ENCODE results near the gene SGSM2.

The SGSM2 gene

DNA sequence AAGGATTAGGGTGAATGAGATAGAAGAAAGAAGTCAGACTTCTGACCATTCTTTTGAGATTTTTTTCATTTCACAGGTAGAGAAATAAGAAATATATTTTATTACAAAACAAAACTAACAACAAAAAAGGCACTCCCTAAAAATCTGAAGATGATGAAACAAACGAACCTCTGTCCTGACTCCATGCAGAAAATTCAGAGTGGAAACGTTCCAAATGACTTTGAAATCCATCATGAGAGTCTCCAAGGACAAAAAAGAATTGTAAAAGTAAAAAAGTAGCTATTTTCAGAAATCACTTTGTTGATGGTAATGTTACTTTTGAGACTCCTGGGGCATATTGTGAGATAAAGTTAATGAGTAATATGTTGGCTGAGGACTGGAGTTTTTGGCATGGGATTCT is 89.9 kb downstream of the SGSM2 start:
- DNase-seq = no peak

DNA sequence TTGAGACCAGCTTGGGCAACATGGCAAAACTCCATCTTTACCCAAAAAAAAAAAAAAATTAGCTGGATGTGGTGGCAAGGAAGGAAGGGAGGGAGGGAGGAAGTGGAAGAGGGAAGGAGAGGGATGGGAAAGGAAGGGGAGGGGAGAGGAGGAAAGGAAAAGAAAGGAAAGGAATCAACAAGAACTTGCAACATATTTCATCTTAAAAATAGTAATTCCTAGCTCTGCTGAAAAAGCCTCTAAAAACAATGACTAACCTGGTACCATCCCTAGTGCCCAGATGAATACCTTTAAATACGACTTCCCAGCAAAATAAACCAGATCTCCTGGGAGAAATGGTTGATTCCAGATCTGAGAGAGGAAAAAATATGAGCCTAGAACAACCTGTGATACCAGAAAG is 90.6 kb downstream of the SGSM2 start:
- DNase-seq = no peak

Data from activated CD8-positive, alpha-beta memory T cell treated with anti-CD3 and anti-CD28 coated beads for 24 hours (primary cell).